Endodermal cell (in vitro differentiated cells): ENCODE measurements around the gene NID1. TPM values are rescaled to one million over a fixed set of nuclear protein-coding genes. Genes with fewer than 3 reads are reported as not detected.

Experiments
- DNase-seq: peaks from one replicate; pipeline ENCODE4 v3.0.0-alpha.2; 2017
- H3K27ac ChIP-seq: 2 replicates; pipeline ENCODE4 v1.5.1; 2013; ENCODE audit warnings: mild to moderate bottlenecking, low read depth, low read length, moderate library complexity
- H3K27me3 ChIP-seq: 2 replicates; pipeline ENCODE4 v1.6.1; 2013; ENCODE audit warnings: mild to moderate bottlenecking, low read length, moderate library complexity; ENCODE audit not compliant: insufficient read depth, control insufficient read depth, poor library complexity, severe bottlenecking
- H3K36me3 ChIP-seq: 2 replicates; pipeline ENCODE4 v1.7.0; 2013; ENCODE audit warnings: mild to moderate bottlenecking, low read length, moderate library complexity; ENCODE audit not compliant: control insufficient read depth, insufficient read depth
- H3K4me1 ChIP-seq: one replicate; pipeline ENCODE4 v1.7.0; 2013; ENCODE audit warnings: low read length; ENCODE audit not compliant: control insufficient read depth, insufficient read depth
- H3K4me3 ChIP-seq: 2 replicates; pipeline ENCODE4 v1.5.1; 2013; ENCODE audit warnings: mild to moderate bottlenecking, low read length, moderate library complexity
- H3K9ac ChIP-seq: 2 replicates; pipeline ENCODE4 v1.6.1; 2013; ENCODE audit warnings: mild to moderate bottlenecking, low read length, moderate library complexity; ENCODE audit not compliant: poor library complexity, severe bottlenecking; ENCODE audit errors: extremely low read depth
- H3K9me3 ChIP-seq: 2 replicates; pipeline ENCODE4 v1.6.1; 2013; ENCODE audit warnings: mild to moderate bottlenecking, low read length, moderate library complexity; ENCODE audit not compliant: control insufficient read depth
- H3K27ac Mint-ChIP-seq: 2 replicates; pipeline ENCODE4 v1.8.0; 2020; ENCODE audit warnings: mixed read lengths
- H3K27me3 Mint-ChIP-seq: 2 replicates; pipeline ENCODE4 v1.8.0; 2021; ENCODE audit warnings: mild to moderate bottlenecking, mixed read lengths; ENCODE audit not compliant: insufficient read depth
- H3K36me3 Mint-ChIP-seq: 2 replicates; pipeline ENCODE4 v1.8.0; 2020; ENCODE audit warnings: low read depth, mixed read lengths
- H3K4me1 Mint-ChIP-seq: 2 replicates; pipeline ENCODE4 v1.8.0; 2020; ENCODE audit warnings: mixed read lengths
- H3K4me3 Mint-ChIP-seq: 2 replicates; pipeline ENCODE4 v1.8.0; 2020; ENCODE audit warnings: mild to moderate bottlenecking, moderate library complexity, mixed read lengths
- H3K9me3 Mint-ChIP-seq: 2 replicates; pipeline ENCODE4 v1.8.0; 2020; ENCODE audit warnings: mild to moderate bottlenecking, mixed read lengths
- WGBS, 2 experiments: methylation state at CpG; one replicate each; pipeline versions ENCODE4 v1.1.5 to v1.1.7; 2013; ENCODE audit warnings: missing lambda C conversion rate in 2 of 2, mixed read lengths in 1 of 2; ENCODE audit not compliant: insufficient coverage in 1 of 2, insufficient read length in 1 of 2; 5-methylcytosine and 5-hydroxymethylcytosine counted together
- total RNA-seq, 2 donors: library from RNA; stranded (reverse); fragmentation: NEBNext Ultra II Directional in 1 of 2; extraction: Animal tissue kit (Norgen Biotek cat#: 25700) in 1 of 2; gene quantifications; 2 replicates in 1 of 2; 3 replicates in 1 of 2; pipeline ENCODE4 v1.2.1, GENCODE V29; 2021
- TF ChIP-seq, protein P1 (sequence below): fragments of 200-600 bp; sonication (generic); conservative IDR thresholded peaks from 2 replicates; pipeline ENCODE4 v1.5.0; 2021; ENCODE audit warnings: antibody characterized with exemption, mild to moderate bottlenecking

NID1 gene
- total RNA-seq, 2 donors from 2014 or later: 12.7 to 18.3 TPM

DNA sequence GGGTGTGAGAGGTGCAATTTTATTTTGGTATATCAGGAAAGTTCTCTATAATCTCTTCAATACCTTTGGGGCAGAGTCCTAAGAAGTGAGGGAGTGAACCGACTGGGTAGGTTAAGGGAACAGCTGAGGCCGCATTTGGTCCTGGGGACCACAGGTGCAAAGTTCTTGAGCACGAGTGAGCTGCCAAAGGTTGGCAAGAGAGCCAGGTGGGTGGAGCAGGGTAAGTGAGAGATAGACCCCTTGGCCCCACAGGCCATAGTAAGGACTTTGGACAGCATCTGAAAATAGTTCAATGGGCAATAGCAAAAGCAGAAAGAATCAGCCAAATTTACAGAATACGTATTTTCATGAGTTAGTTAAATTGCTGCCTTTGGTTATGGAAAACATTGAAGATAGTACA is 11.0 kb upstream of the NID1 start:
- H3K27me3 Mint-ChIP-seq: peaks cover 3% of the 10 kb centered on the region
- TF ChIP-seq, protein P1, sequence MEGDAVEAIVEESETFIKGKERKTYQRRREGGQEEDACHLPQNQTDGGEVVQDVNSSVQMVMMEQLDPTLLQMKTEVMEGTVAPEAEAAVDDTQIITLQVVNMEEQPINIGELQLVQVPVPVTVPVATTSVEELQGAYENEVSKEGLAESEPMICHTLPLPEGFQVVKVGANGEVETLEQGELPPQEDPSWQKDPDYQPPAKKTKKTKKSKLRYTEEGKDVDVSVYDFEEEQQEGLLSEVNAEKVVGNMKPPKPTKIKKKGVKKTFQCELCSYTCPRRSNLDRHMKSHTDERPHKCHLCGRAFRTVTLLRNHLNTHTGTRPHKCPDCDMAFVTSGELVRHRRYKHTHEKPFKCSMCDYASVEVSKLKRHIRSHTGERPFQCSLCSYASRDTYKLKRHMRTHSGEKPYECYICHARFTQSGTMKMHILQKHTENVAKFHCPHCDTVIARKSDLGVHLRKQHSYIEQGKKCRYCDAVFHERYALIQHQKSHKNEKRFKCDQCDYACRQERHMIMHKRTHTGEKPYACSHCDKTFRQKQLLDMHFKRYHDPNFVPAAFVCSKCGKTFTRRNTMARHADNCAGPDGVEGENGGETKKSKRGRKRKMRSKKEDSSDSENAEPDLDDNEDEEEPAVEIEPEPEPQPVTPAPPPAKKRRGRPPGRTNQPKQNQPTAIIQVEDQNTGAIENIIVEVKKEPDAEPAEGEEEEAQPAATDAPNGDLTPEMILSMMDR: no peak

DNA sequence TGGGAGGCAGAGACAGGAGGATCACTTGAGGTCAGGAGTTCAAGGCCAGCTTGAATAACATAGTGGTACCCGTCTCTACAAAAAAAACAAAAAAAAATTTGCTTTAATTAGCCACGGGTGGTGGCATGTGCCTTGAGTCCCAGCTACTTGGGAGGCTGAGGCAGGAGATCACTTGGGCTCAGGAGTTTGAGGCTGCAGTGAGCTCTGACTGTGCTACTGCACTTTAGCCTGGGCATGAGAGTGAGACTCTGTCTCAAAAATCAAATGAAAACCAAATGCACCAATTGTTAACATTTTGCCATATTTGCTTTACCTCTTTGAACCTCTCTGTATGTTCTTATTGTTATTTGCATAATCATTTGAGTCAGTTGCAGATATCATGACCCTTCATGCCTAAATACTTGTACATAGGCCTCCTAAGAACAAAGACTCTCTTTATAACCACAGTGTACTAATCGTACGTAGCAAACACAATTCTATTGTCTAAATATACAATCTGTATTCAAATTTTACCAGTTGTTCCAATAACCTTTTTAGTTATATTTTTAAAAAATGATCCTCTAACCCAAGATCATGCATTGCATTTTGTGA is 8.5 kb upstream of the NID1 start:
- Histone ChIP-seq H3K36me3 (no peaks in the 10 kb centered on the region), H3K27ac (no peak overlapping the region), H3K9me3 (no peaks in the 10 kb centered on the region), H3K4me1 (no peaks in the 10 kb centered on the region), H3K9ac (no peak overlapping the region), H3K27me3 (no peaks in the 10 kb centered on the region), H3K4me3 (no peak overlapping the region)
- H3K4me3 Mint-ChIP-seq: no peak overlapping the region
- H3K36me3 Mint-ChIP-seq: no peaks in the 10 kb centered on the region
- no peak overlapping the region for H3K27ac Mint-ChIP-seq
- H3K9me3 Mint-ChIP-seq: peaks cover 6% of the 10 kb centered on the region
- no peak for DNase-seq
- H3K4me1 Mint-ChIP-seq: no peaks in the 10 kb centered on the region
- WGBS, 2 experiments: 92 to 95% methylated on average over 4 of the region's 4 CpGs
- TF ChIP-seq, protein P1: no peak
- H3K27me3 Mint-ChIP-seq: peaks cover 7% of the 10 kb centered on the region

More for the DNA sequence above, 11.0 kb upstream of the NID1 start:
- H3K4me1 ChIP-seq: no peaks in the 10 kb centered on the region
- no peak overlapping the region for H3K4me3 Mint-ChIP-seq
- no peaks in the 10 kb centered on the region for H3K9me3 Mint-ChIP-seq
- H3K9ac ChIP-seq: no peak overlapping the region
- H3K27ac ChIP-seq: no peak overlapping the region
- DNase-seq: no peak
- no peaks in the 10 kb centered on the region for H3K36me3 Mint-ChIP-seq
- H3K9me3 ChIP-seq: no peaks in the 10 kb centered on the region
- WGBS, 2 experiments: 84 to 97% methylated on average over 4 of the region's 4 CpGs
- no peak overlapping the region for H3K4me3 ChIP-seq
- no peaks in the 10 kb centered on the region for H3K4me1 Mint-ChIP-seq
- no peaks in the 10 kb centered on the region for H3K36me3 ChIP-seq
- H3K27ac Mint-ChIP-seq: no peak overlapping the region
- H3K27me3 ChIP-seq: no peaks in the 10 kb centered on the region

DNA sequence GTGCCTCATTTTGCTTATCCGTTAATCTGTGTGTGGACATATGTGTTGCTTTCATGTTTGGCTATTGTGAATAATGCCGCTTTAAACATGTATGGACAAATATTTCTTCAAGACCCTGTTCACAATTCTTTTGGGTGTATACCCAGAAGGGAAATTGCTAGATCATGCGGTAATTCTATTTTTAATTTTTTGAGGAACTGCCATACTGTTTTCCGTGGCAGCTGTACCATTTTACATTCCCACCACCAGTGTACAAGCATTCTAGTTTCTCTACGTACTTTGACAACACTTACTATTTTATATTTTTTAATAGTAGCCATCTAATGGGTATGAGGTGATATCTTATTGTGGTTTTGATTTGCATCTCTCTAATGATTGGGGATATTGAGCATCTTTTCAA is 7.1 kb upstream of the NID1 start:
- Histone ChIP-seq H3K4me3 (no peak overlapping the region), H3K9ac (no peak overlapping the region), H3K9me3 (no peaks in the 10 kb centered on the region), H3K27ac (no peak overlapping the region), H3K27me3 (peaks cover 11% of the 10 kb centered on the region), H3K36me3 (no peaks in the 10 kb centered on the region), H3K4me1 (no peaks in the 10 kb centered on the region)
- WGBS, 2 experiments: 98 to 100% methylated on average over 1 to 5 of the region's 5 CpGs
- H3K36me3 Mint-ChIP-seq: no peaks in the 10 kb centered on the region
- TF ChIP-seq, protein P1: no peak
- DNase-seq: no peak
- peaks cover 6% of the 10 kb centered on the region for H3K9me3 Mint-ChIP-seq
- peaks cover 19% of the 10 kb centered on the region for H3K27me3 Mint-ChIP-seq
- no peak overlapping the region for H3K27ac Mint-ChIP-seq
- H3K4me1 Mint-ChIP-seq: no peaks in the 10 kb centered on the region
- H3K4me3 Mint-ChIP-seq: no peak overlapping the region
